NCI-H1105 (cell line): Measurements from ENCODE around the gene HDAC9.

ENCODE experiments used
- DNase-seq: peaks from one replicate; lab custom pipeline; 2025; lab: John Stamatoyannopoulos, UW

The HDAC9 gene

GRCh38 chr7:18788026-18788425, 292.5 kb downstream of the HDAC9 start:
- peak; percentile 42 for DNase-seq

GRCh38 chr7:18792871-18793595, 297.5 kb downstream of the HDAC9 start:
- DNase-seq, result no peak

- no peak for DNase-seq
Observed at GRCh38 chr7:18796216-18796615, 300.7 kb downstream of the HDAC9 start.

- no peak for DNase-seq
Observed at GRCh38 chr7:18798088-18798906, 302.7 kb downstream of the HDAC9 start.

- no peak for DNase-seq
Observed at GRCh38 chr7:18799899-18800298, 304.4 kb downstream of the HDAC9 start.

GRCh38 chr7:18803923-18804322, 308.4 kb downstream of the HDAC9 start:
- no peak for DNase-seq

- no peak for DNase-seq
Observed at GRCh38 chr7:18806177-18806576, 310.6 kb downstream of the HDAC9 start.

- DNase-seq, result no peak
Observed at GRCh38 chr7:18808026-18808425, 312.5 kb downstream of the HDAC9 start.

GRCh38 chr7:18815261-18815960, 319.9 kb downstream of the HDAC9 start:
- no peak for DNase-seq

GRCh38 chr7:18820981-18821380, 325.4 kb downstream of the HDAC9 start:
- no peak for DNase-seq

- no peak for DNase-seq
Observed at GRCh38 chr7:18821554-18821953, 326.0 kb downstream of the HDAC9 start.

- no peak for DNase-seq
Observed at GRCh38 chr7:18824157-18824556, 328.6 kb downstream of the HDAC9 start.

GRCh38 chr7:18828260-18828993, 332.9 kb downstream of the HDAC9 start:
- DNase-seq, result no peak

GRCh38 chr7:18828994-18829857, 333.7 kb downstream of the HDAC9 start:
- no peak for DNase-seq

- no peak for DNase-seq
Observed at GRCh38 chr7:18829858-18830285, 334.3 kb downstream of the HDAC9 start.

- DNase-seq, result no peak
Observed at GRCh38 chr7:18831419-18831818, 335.9 kb downstream of the HDAC9 start.

GRCh38 chr7:18831943-18832342, 336.4 kb downstream of the HDAC9 start:
- no peak for DNase-seq

- DNase-seq, result no peak
Observed at GRCh38 chr7:18834577-18834976, 339.0 kb downstream of the HDAC9 start.

GRCh38 chr7:18835001-18835690, 339.6 kb downstream of the HDAC9 start:
- no peak for DNase-seq

GRCh38 chr7:18843979-18844378, 348.4 kb downstream of the HDAC9 start:
- no peak for DNase-seq
